Heart left ventricle (tissue), 16 donors: ENCODE measurements around the gene C4orf46. TPM values are rescaled to one million over a fixed set of nuclear protein-coding genes. Genes with fewer than 3 reads are reported as not detected.

ENCODE experiments used
- ATAC-seq, 4 donors: fragments of 200-7000 bp; cut with Tn5 transposase; one replicate each; pipeline ENCODE4 v1.9.1; 2020 to 2022; ENCODE audit warnings: moderate library complexity in 4 of 4, mild to moderate bottlenecking in 3 of 4, moderate number of reproducible peaks in 1 of 4
- DNase-seq, 5 donors: peaks; one replicate each; pipeline ENCODE4 v3.0.0-alpha.2; 2020
- H3K27ac ChIP-seq, 12 donors: fragments of 200-600 bp; sonication (generic) in 4 of 12; one replicate each; pipeline versions ENCODE4 v1.5.0 to v1.8.0; 2016 to 2022; ENCODE audit warnings: mild to moderate bottlenecking in 2 of 12
- H3K27me3 ChIP-seq, 9 donors: fragments of 200-600 bp; sonication (generic) in 2 of 9; one replicate each; pipeline versions ENCODE4 v1.5.1 to v1.8.0; 2016 to 2022; ENCODE audit warnings: mild to moderate bottlenecking in 3 of 9
- H3K36me3 ChIP-seq, 9 donors: fragments of 200-600 bp; sonication (generic) in 2 of 9; one replicate each; pipeline versions ENCODE4 v1.5.0 to v1.8.0; 2018 to 2022; ENCODE audit warnings: mild to moderate bottlenecking in 2 of 9
- H3K4me1 ChIP-seq, 12 donors: fragments of 200-600 bp; sonication (generic) in 4 of 12; one replicate each; pipeline versions ENCODE4 v1.5.0 to v1.8.0; 2016 to 2022; ENCODE audit warnings: mild to moderate bottlenecking in 3 of 12
- H3K4me3 ChIP-seq, 12 donors: fragments of 200-600 bp; sonication (generic) in 4 of 12; one replicate each; pipeline versions ENCODE4 v1.5.0 to v1.8.0; 2017 to 2022; ENCODE audit warnings: mild to moderate bottlenecking in 9 of 12, moderate library complexity in 4 of 12
- H3K9me3 ChIP-seq, 12 donors: fragments of 200-600 bp; sonication (generic) in 4 of 12; one replicate each; pipeline versions ENCODE4 v1.5.0 to v1.8.0; 2016 to 2022; ENCODE audit warnings: mild to moderate bottlenecking in 1 of 12
- CTCF ChIP-seq, 12 donors: fragments of 200-600 bp; sonication (generic) in 4 of 12; IDR thresholded peaks; one replicate each; pipeline versions ENCODE4 v1.5.0 to v1.8.0; 2018 to 2022; ENCODE audit warnings: antibody characterized with exemption in 12 of 12, mild to moderate bottlenecking in 5 of 12
- POLR2A ChIP-seq, 2 donors: fragments of 450-650 bp; IDR thresholded peaks; one replicate each; pipeline ENCODE4 v1.6.1; 2017; ENCODE audit warnings: antibody characterized with exemption in 2 of 2, mild to moderate bottlenecking in 2 of 2, moderate library complexity in 2 of 2
- WGBS, 4 donors: extraction: QIAGEN DNeasy Blood & Tissue Kit in 2 of 4; methylation state at CpG; one replicate each; pipeline versions ENCODE4 v1.1.5 to v1.1.7; 2013 to 2018; 5-methylcytosine and 5-hydroxymethylcytosine counted together
- intact Hi-C, 10 donors: fragments of 100-400 bp; cut with DNase I; formaldehyde crosslinking; loops; one replicate each; pipeline versions ENCODE4 v1.11.1 to v1.14.2; 2022
- polyA plus RNA-seq, 2 donors: library from polyadenylated mRNA; stranded (reverse); fragments of 200-250 nt; gene quantifications; one replicate each; pipeline ENCODE4 v1.2.3, GENCODE V29; 2013
- total RNA-seq, 9 donors: library from RNA; depleted of rRNA in 2 of 9; stranded (reverse); fragments of >200 nt in 2 of 9; fragmentation: NEBNext Ultra II Directional in 3 of 9; extraction: Animal tissue kit (Norgen Biotek cat#: 25700) in 3 of 9; gene quantifications; one replicate each; pipeline versions ENCODE4 v1.1.0 to v1.2.4, GENCODE V29; 2016 to 2023
- donor health status: ischemic (EF 13 %, LVEDD 7.1; RV severe dilation, severe dysfunction).
- donor health status: healthy with polysubstance abuse.
- donor health status: DM: no; HTN: yes; CAD: no.
- donor health status: DM: no; HTN: no; CAD: no.
- donor health status: ischemic (EF 25% LVEDD 6.9; RV normal size, moderate dysfunction).
- donor health status: ischemic (EF 25% LVEDD 5.7; RV mildly dilated, moderate dysfunction).
- donor health status: healthy.
- donor health status: DM: yes; HTN: yes; CAD: no.
- donor health status: ischemic (EF 35%, LVEDD 5.7; RV mildly dilated, moderate dysfunction).
- donor health status: nonischemic (EF 11% LVEDD 7.7; RV severe dilation, severe dysfunction).
- donor health status: DM: yes; HTN: yes; CAD: no.
- donor health status: PGD.
- donor health status: ischemic (EF 29% LVEDD 5.4; RV normal size, mild dysfunction).
- donor health status: nonischemic (EF 23%, LVEDD 6.1; RV moderate dilation, normal function).

Gene C4orf46
- total and polyA plus RNA-seq, 11 donors = 2.0 to 8.1 (median 4.1) TPM

- Histone ChIP-seq H3K9me3 (peaks cover 0 to 7% (median 0%) of the 10 kb centered on the region in 12 donors), H3K4me1 (peaks cover 0 to 3% (median 0%) of the 10 kb centered on the region in 12 donors), H3K36me3 (no peaks in the 10 kb centered on the region), H3K4me3 (no peak overlapping the region), H3K27ac (no peak overlapping the region), H3K27me3 (no peaks in the 10 kb centered on the region)
- intact Hi-C loops = no loop called here
- no peak for DNase-seq
- no peak for ATAC-seq
- TF ChIP-seq CTCF (IDR thresholded peaks at IDR 0.05) = no peak
- TF ChIP-seq POLR2A (IDR thresholded peaks at IDR 0.05) = no peak
- WGBS, 4 donors = 87 to 100% (median 90%) methylated on average over 10 to 11 of the region's 11 CpGs
Measured at GRCh38 chr4:158657291-158657690, 14.4 kb downstream of the C4orf46 start.

DNA sequence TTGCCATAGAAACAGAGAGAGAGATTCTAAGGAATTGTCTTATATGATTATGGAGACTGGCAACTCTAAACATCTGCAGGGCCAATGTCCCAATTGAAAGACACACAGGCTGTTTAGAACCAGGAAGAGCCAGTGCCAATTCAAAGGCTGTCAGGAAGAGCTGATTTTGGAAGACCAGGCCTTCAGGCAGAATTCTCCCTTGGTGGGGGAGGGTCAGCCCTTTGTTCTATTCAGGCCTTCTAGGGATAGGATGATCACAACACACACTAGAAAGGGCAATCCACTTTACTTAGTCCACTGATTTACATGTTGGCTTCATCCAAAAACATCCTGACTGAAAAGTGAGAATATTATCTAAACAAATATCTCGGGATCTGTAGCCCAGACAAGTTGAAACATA is 15.2 kb downstream of the C4orf46 start:
- Histone ChIP-seq H3K27me3 (no peaks in the 10 kb centered on the region), H3K27ac (no peak overlapping the region), H3K9me3 (peaks cover 0 to 7% (median 0%) of the 10 kb centered on the region in 12 donors), H3K4me1 (peaks cover 0 to 3% (median 0%) of the 10 kb centered on the region in 12 donors), H3K36me3 (no peaks in the 10 kb centered on the region), H3K4me3 (no peak overlapping the region)
- ATAC-seq (no peak), DNase-seq (no peak)
- intact Hi-C loops = no loop called here
- TF ChIP-seq CTCF (IDR thresholded peaks at IDR 0.05) = no peak
- no peak for TF ChIP-seq POLR2A (IDR thresholded peaks at IDR 0.05)
- 81 to 88% (median 85%) methylated on average over 1 of the region's 1 CpG for WGBS, 4 donors

- 32 to 46% (median 35%) methylated on average over 2 of the region's 2 CpGs for WGBS, 4 donors
- H3K27ac ChIP-seq = peak overlapping the region in 1 of 12 donors; percentile 2
- ATAC-seq (no peak), DNase-seq (no peak)
- H3K36me3 ChIP-seq = no peaks in the 10 kb centered on the region
- no peak overlapping the region for H3K4me3 ChIP-seq
- no peaks in the 10 kb centered on the region for H3K27me3 ChIP-seq
- H3K9me3 ChIP-seq = peaks cover 0 to under 1% (median 0%) of the 10 kb centered on the region in 12 donors
- no peak for TF ChIP-seq POLR2A (IDR thresholded peaks at IDR 0.05)
- no peak for TF ChIP-seq CTCF (IDR thresholded peaks at IDR 0.05)
- H3K4me1 ChIP-seq = peaks cover 0 to 3% (median 0%) of the 10 kb centered on the region in 12 donors
- intact Hi-C loops = no loop called here
Measured at GRCh38 chr4:158652920-158653319, 18.8 kb downstream of the C4orf46 start.

DNA sequence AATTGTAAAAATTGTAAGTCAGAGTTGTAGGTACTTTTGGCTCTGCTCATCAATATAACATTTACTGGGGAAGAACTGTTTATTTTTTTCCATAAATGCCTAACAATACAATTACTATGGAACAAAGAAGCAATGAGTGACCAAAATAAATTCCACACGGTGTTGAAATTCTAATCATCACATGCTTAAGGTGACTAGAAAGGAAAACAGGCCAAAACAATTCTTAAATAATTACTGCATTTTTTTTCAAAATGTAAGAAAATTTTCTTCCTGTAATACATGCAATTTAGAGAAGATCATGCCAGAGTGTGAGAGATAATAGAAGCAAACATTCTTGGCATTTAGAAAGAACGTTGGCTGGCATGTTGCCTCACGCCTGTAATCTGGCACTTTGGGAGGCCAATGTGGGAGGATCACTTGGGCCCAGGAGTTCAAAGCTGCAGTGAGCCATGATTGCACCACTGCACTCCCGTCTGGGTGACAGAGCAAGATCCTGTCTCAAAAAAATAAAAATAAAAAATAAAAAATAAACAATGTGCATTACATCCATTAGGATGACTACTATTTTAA is 22.5 kb downstream of the C4orf46 start:
- no peak for TF ChIP-seq CTCF (IDR thresholded peaks at IDR 0.05)
- TF ChIP-seq POLR2A (IDR thresholded peaks at IDR 0.05) = no peak
- no peak for ATAC-seq
- no peak overlapping the region for H3K27ac ChIP-seq
- no peaks in the 10 kb centered on the region for H3K36me3 ChIP-seq
- H3K9me3 ChIP-seq = no peaks in the 10 kb centered on the region
- H3K4me3 ChIP-seq = no peak overlapping the region
- 31 to 36% (median 35%) methylated on average over 4 of the region's 4 CpGs for WGBS, 4 donors
- peaks cover 0 to 3% (median 0%) of the 10 kb centered on the region in 12 donors for H3K4me1 ChIP-seq
- no peak for DNase-seq
- intact Hi-C loops = no loop called here
- H3K27me3 ChIP-seq = no peaks in the 10 kb centered on the region
